GM12878 (cell line): ENCODE results near the gene IFNG-AS1. TPM values are rescaled to one million over a fixed set of nuclear protein-coding genes. Genes with fewer than 3 reads are reported as not detected.

Source experiments
- ATAC-seq: fragments of 200-7000 bp; cut with Tn5 transposase; 3 replicates; pipeline ENCODE4 v1.9.1; 2020; ENCODE audit warnings: mild to moderate bottlenecking, moderate library complexity
- BruUV-seq: library from RNA; stranded (reverse); fragments of 400-500 nt; replicated peaks from 2 replicates; lab custom pipeline; 2021; lab: Mats Ljungman, UMichigan
- CTCF ChIA-PET: fragments of 300-600 bp; sonication (Branson Sonifier 250); formaldehyde crosslinking; extraction: SDS; loops from one replicate; lab custom pipeline; 2021; ENCODE audit warnings: inconsistent platforms; lab: Yijun Ruan, JAX
- POLR2A ChIA-PET: fragments of 350-600 bp; formaldehyde crosslinking; extraction: SDS; loops from one replicate; lab custom pipeline; 2021; ENCODE audit warnings: inconsistent platforms; lab: Charles Lee
- RAD21 ChIA-PET: fragments of 300-600 bp; sonication (Branson Sonifier 250); formaldehyde crosslinking; loops from one replicate; lab custom pipeline; 2023; ENCODE audit warnings: antibody characterized with exemption; ENCODE audit not compliant: unreplicated experiment; lab: Charles Lee
- SMC1A ChIA-PET: fragments of 300-600 bp; sonication (Branson Sonifier 250); formaldehyde crosslinking; loops from one replicate; lab custom pipeline; 2023; ENCODE audit not compliant: unreplicated experiment, uncharacterized antibody; lab: Charles Lee
- DNase-seq: peaks from one replicate; pipeline ENCODE4 v3.0.0-alpha.2; 2011; ENCODE audit warnings: low read depth, low spot score
- FAIRE-seq: peaks from 3 replicates; lab custom pipeline; 2011; peaks lifted over from hg19 to GRCh38; lab: Jason Lieb, UNC
- H2AFZ ChIP-seq: 2 replicates; pipeline ENCODE4 v1.6.0; 2011; ENCODE audit warnings: low read depth, low read length, control low read depth; ENCODE audit not compliant: control insufficient read depth
- H3K27ac ChIP-seq: 2 replicates; pipeline ENCODE4 v1.5.1; 2011; ENCODE audit warnings: control low read depth; ENCODE audit not compliant: control insufficient read depth, insufficient read depth
- H3K27me3 ChIP-seq, 2 experiments: replicated peaks in 1 of 2; 2 replicates each; pipeline versions ENCODE4 v1.6.0 to v1.6.1; 2011; ENCODE audit warnings: low read length in 1 of 2; ENCODE audit not compliant: control insufficient read depth in 2 of 2, insufficient read depth in 2 of 2
- H3K36me3 ChIP-seq, 2 experiments: 2 replicates each; pipeline ENCODE4 v1.5.1; 2011; ENCODE audit warnings: low read length in 1 of 2; ENCODE audit not compliant: control insufficient read depth in 2 of 2, insufficient read depth in 2 of 2
- H3K4me1 ChIP-seq: 2 replicates; pipeline ENCODE4 v1.6.1; 2011; ENCODE audit warnings: mild to moderate bottlenecking, low read length, moderate library complexity, mixed read lengths; ENCODE audit not compliant: control insufficient read depth, insufficient read depth
- H3K4me2 ChIP-seq: 2 replicates; pipeline ENCODE4 v1.6.0; 2011; ENCODE audit warnings: control low read depth; ENCODE audit not compliant: control insufficient read depth, insufficient read depth
- H3K4me3 ChIP-seq: fragments of 200-600 bp; sonication (generic); 2 replicates; pipeline ENCODE4 v1.5.1; 2016
- H3K79me2 ChIP-seq: 2 replicates; pipeline ENCODE4 v1.6.0; 2011; ENCODE audit warnings: low read length; ENCODE audit not compliant: control insufficient read depth, insufficient read depth
- H3K9ac ChIP-seq: 2 replicates; pipeline ENCODE4 v1.8.0; 2011; ENCODE audit warnings: low read length, control low read depth, mixed read lengths; ENCODE audit not compliant: control insufficient read depth, insufficient read depth
- H3K9me3 ChIP-seq: replicated peaks from 3 replicates; pipeline ENCODE4 v1.5.1; 2011; ENCODE audit warnings: mild to moderate bottlenecking, low read length; ENCODE audit not compliant: control insufficient read depth, insufficient read depth
- H4K20me1 ChIP-seq: 2 replicates; pipeline ENCODE4 v1.6.0; 2011; ENCODE audit not compliant: control insufficient read depth, insufficient read depth
- CHD2 ChIP-seq: IDR thresholded peaks from 2 replicates; pipeline ENCODE4 v1.6.1; 2011; ENCODE audit warnings: low read depth, low read length, improper control_type of control experiment, borderline replicate concordance
- HDAC2 ChIP-seq: fragments of 200-600 bp; sonication (generic); IDR thresholded peaks from 2 replicates; pipeline ENCODE4 v1.6.1; 2017
- IKZF1 ChIP-seq: fragments of 450-650 bp; conservative IDR thresholded peaks from 2 replicates; pipeline ENCODE4 v1.6.1; 2017; ENCODE audit warnings: antibody characterized with exemption, mild to moderate bottlenecking
- IRF4 ChIP-seq: IDR thresholded peaks from 2 replicates; pipeline ENCODE4 v1.6.1; 2011; ENCODE audit warnings: low read depth, low read length
- LARP7 ChIP-seq: fragments of 450-650 bp; IDR thresholded peaks from 2 replicates; pipeline ENCODE4 v1.6.1; 2017; ENCODE audit warnings: mild to moderate bottlenecking
- POLR2A ChIP-seq: IDR thresholded peaks from 2 replicates; pipeline ENCODE4 v1.6.1; 2011; ENCODE audit warnings: low read depth, mild to moderate bottlenecking, low read length
- POLR2AphosphoS2 ChIP-seq: IDR thresholded peaks from 2 replicates; pipeline ENCODE4 v1.6.1; 2011; ENCODE audit warnings: low read depth, mild to moderate bottlenecking, low read length, improper control_type of control experiment, moderate library complexity
- RAD21 ChIP-seq: IDR thresholded peaks from 2 replicates; pipeline ENCODE4 v1.6.1; 2011; ENCODE audit warnings: mild to moderate bottlenecking, low read depth, low read length, moderate library complexity; ENCODE audit not compliant: insufficient read depth
- REST ChIP-seq: IDR thresholded peaks from 2 replicates; pipeline ENCODE4 v1.6.1; 2012; ENCODE audit warnings: mild to moderate bottlenecking, low read depth, low read length
- SMAD5 ChIP-seq: IDR thresholded peaks from 2 replicates; pipeline ENCODE4 v1.6.1; 2016; ENCODE audit warnings: antibody characterized with exemption, low read depth
- SP1 ChIP-seq: IDR thresholded peaks from one replicate; pipeline ENCODE4 v1.6.1; 2011; ENCODE audit warnings: low read depth, low read length
- WGBS: methylation state at CpG from one replicate; pipeline ENCODE4 v1.1.6; 2016; ENCODE audit warnings: low lambda C conversion rate; ENCODE audit not compliant: insufficient replicate concordance, insufficient coverage; ENCODE audit errors: missing lambda C conversion rate; 5-methylcytosine and 5-hydroxymethylcytosine counted together
- in situ Hi-C: fragments of 300-500 bp; cut with MboI; formaldehyde crosslinking; loops from 9 replicates; pipeline ENCODE4 v1.14.3; 2018; ENCODE audit warnings: mixed read lengths
- intact Hi-C: fragments of 100-400 bp; cut with micrococcal nuclease; formaldehyde crosslinking; loops from one replicate; pipeline ENCODE4 v1.14.2; 2022; ENCODE audit not compliant: unreplicated experiment
- polyA plus RNA-seq, 11 experiments: library from polyadenylated mRNA; depleted of rRNA in 4 of 11; unstranded in 6 of 11; stranded (reverse) in 5 of 11; fragments of >200 nt; fragmentation: Nextera tagmentation in 4 of 11; fragmentation: Illumina TruSeq in 1 of 11; extraction: Ambion mirVana in 4 of 11; extraction: Trizol in 1 of 11; gene quantifications; 1 replicate in 1 of 11; 2 replicates in 10 of 11; pipeline versions ENCODE4 v1.2.1 to v1.2.3, GENCODE V29; 2011 to 2016; ENCODE audit warnings: inconsistent platforms in 2 of 11, missing spikeins in 2 of 11, low read depth in 1 of 11
- total RNA-seq, 4 experiments: library from RNA; depleted of rRNA in 3 of 4; stranded (reverse); fragments of >200 nt in 3 of 4; fragmentation: Illumina TruSeq in 1 of 4; extraction: Trizol in 1 of 4; gene quantifications; 2 replicates each; pipeline versions ENCODE4 v1.2.1 to v1.2.3, GENCODE V29; 2013 to 2021

IFNG-AS1 gene
- total and polyA plus RNA-seq, 10 of the 15 experiments (the other 5 are each of a cell fraction or from before 2014, with no cell fraction given): 0.40 to 1.9 (median 1.3) TPM

GRCh38 chr12:67977668-67978067, 11.6 kb upstream of the IFNG-AS1 start (continued):
- TF ChIP-seq REST (no peak), SP1 (no peak), HDAC2 (no peak)

- Histone ChIP-seq H3K27ac (no peak overlapping the region), H3K9ac (no peak overlapping the region), H3K9me3 (no peaks in the 10 kb centered on the region; the same call in 1 of the 3 replicates), H4K20me1 (no peaks in the 10 kb centered on the region), H3K4me2 (no peak overlapping the region), H3K27me3 (no peaks in the 10 kb centered on the region), H3K4me3 (no peak overlapping the region), H3K79me2 (no peaks in the 10 kb centered on the region), H2AFZ (no peak overlapping the region), H3K4me1 (no peaks in the 10 kb centered on the region), H3K36me3 (no peaks in the 10 kb centered on the region)
- intact Hi-C loops: no loop called here
- RAD21 ChIA-PET: no interaction called here
- in situ Hi-C loops: no loop called here
- CTCF ChIA-PET: interaction anchor here (1.5 to 1.7 kb wide), 3 partner anchors 11 to 38 kb away, joined by 3 to 6 read pairs (median 3); no protein-coding TSS in a partner anchor
- DNase-seq (no peak), ATAC-seq (no peak), FAIRE-seq (no peak)
- no TSS peak for BruUV-seq
- SMC1A ChIA-PET: interaction anchor here (1.1 kb wide), 1 partner anchor 12 kb away, joined by 3 read pairs; no protein-coding TSS in a partner anchor
- no peak for TF ChIP-seq IRF4
- TF ChIP-seq IKZF1: no peak
- no peak for TF ChIP-seq POLR2A
- TF ChIP-seq CHD2: no peak
- TF ChIP-seq LARP7: no peak
- no peak for TF ChIP-seq POLR2AphosphoS2
- TF ChIP-seq RAD21: no peak
- TF ChIP-seq SMAD5: no peak
- 93% methylated on average over 1 of the region's 1 CpG for WGBS
- POLR2A ChIA-PET: no interaction called here
Observed at GRCh38 chr12:67980391-67980790, 8.9 kb upstream of the IFNG-AS1 start.
